Ishikawa (cell line): Measurements from ENCODE around the gene IGSF8.

ENCODE experiments used
- CEBPB ChIP-seq: IDR thresholded peaks from 2 replicates; pipeline ENCODE4 v1.6.1; 2012
- CREB1 ChIP-seq: IDR thresholded peaks from 2 replicates; pipeline ENCODE4 v1.6.1; 2012; ENCODE audit warnings: low read depth
- EGR1 ChIP-seq: IDR thresholded peaks from 2 replicates; pipeline ENCODE4 v1.6.1; 2012
- EP300 ChIP-seq: IDR thresholded peaks from 2 replicates; pipeline ENCODE4 v1.6.1; 2012; ENCODE audit warnings: borderline replicate concordance
- FOXM1 ChIP-seq: IDR thresholded peaks from 2 replicates; pipeline ENCODE4 v1.6.1; 2012; ENCODE audit warnings: low read depth, borderline replicate concordance
- NFIC ChIP-seq: IDR thresholded peaks from 2 replicates; pipeline ENCODE4 v1.6.1; 2012
- RAD21 ChIP-seq: IDR thresholded peaks from 2 replicates; pipeline ENCODE4 v1.6.1; 2012; ENCODE audit warnings: low read depth
- TAF1 ChIP-seq: IDR thresholded peaks from 2 replicates; pipeline ENCODE4 v1.6.1; 2012; ENCODE audit warnings: low read depth, mild to moderate bottlenecking
- TCF12 ChIP-seq: IDR thresholded peaks from 2 replicates; pipeline ENCODE4 v1.6.1; 2012; ENCODE audit warnings: low read depth
- TEAD4 ChIP-seq: IDR thresholded peaks from 2 replicates; pipeline ENCODE4 v1.6.1; 2012
- USF1 ChIP-seq: IDR thresholded peaks from 2 replicates; pipeline ENCODE4 v1.6.1; 2012
- YY1 ChIP-seq: IDR thresholded peaks from 2 replicates; pipeline ENCODE4 v1.6.1; 2012; ENCODE audit warnings: low read depth
- ZBTB7A ChIP-seq: IDR thresholded peaks from 2 replicates; pipeline ENCODE4 v1.6.1; 2012; ENCODE audit warnings: low read depth
- TF ChIP-seq, protein P1 (sequence below): IDR thresholded peaks from 2 replicates; pipeline ENCODE4 v1.6.1; 2012
- TF ChIP-seq, protein P2 (sequence below): IDR thresholded peaks from 2 replicates; pipeline ENCODE4 v1.6.1; 2012; ENCODE audit warnings: low read depth, mild to moderate bottlenecking

Gene IGSF8

DNA sequence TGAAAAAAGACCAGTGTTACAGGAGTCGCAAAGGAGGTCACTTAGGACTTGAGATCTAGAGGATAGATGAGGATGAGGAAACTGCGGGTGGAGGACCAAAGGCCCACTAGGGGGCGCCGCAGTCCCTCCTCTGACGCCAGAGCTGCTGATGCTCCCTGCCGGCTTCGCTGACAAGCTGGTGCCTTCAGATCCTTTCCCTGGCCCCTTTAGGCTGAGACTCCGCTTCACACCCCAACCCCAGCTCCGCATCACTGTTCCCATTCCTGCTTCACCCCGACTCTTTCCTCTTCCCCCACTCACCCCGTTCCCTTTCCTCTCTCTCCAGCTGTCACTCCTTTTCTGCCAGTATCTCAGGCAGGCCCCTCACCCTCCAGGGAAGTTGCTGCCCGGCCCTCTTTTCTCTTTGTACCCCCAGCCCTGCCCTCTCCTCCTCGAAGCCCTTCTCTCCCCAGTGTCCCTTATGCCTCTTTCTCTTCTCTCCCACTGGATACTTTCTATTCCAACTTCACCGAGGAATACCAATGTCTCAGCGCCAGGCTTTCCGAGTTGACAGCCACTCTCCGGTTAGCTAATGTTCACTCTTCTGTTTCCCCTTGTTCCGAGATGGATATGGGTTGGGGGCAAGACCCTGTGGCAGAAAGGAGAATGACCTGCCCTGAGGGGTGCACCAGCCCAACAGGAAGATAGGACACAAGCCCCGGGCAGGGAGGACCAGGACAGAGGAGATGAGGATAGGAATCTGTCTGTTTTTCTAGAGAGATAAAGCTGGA is 12.5 kb downstream of the IGSF8 start:
- TF ChIP-seq RAD21 (peak; percentile 78), TAF1 (no peak), NFIC (no peak)

GRCh38 chr1:160084771-160085321 is 13.6 kb downstream of the IGSF8 start:
- no peak for TF ChIP-seq EGR1
- no peak for TF ChIP-seq CREB1
- TF ChIP-seq ZBTB7A = no peak
- no peak for TF ChIP-seq FOXM1
- TF ChIP-seq NFIC = no peak
- no peak for TF ChIP-seq EP300
- no peak for TF ChIP-seq TEAD4
- TF ChIP-seq, protein P1, sequence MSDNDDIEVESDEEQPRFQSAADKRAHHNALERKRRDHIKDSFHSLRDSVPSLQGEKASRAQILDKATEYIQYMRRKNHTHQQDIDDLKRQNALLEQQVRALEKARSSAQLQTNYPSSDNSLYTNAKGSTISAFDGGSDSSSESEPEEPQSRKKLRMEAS = no peak

DNA sequence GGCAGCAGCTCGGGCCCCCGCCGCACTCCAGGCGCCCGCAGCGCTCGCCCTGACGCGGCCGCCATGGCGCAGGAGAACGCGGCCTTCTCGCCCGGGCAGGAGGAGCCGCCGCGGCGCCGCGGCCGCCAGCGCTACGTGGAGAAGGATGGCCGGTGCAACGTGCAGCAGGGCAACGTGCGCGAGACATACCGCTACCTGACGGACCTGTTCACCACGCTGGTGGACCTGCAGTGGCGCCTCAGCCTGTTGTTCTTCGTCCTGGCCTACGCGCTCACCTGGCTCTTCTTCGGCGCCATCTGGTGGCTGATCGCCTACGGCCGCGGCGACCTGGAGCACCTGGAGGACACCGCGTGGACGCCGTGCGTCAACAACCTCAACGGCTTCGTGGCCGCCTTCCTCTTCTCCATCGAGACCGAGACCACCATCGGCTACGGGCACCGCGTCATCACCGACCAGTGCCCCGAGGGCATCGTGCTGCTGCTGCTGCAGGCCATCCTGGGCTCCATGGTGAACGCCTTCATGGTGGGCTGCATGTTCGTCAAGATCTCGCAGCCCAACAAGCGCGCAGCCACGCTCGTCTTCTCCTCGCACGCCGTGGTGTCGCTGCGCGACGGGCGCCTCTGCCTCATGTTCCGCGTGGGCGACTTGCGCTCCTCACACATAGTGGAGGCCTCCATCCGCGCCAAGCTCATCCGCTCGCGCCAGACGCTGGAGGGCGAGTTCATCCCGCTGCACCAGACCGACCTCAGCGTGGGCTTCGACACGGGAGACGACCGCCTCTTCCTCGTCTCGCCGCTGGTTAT is 14.2 kb downstream of the IGSF8 start:
- TF ChIP-seq RAD21 = peak; percentile 23; the same call in 1 of the 2 replicates
- TF ChIP-seq, protein P1 = no peak

- TF ChIP-seq YY1 (no peak), TCF12 (no peak), RAD21 (no peak), EP300 (no peak), TEAD4 (no peak), NFIC (no peak), EGR1 (no peak), USF1 (no peak), FOXM1 (no peak), ZBTB7A (no peak), CREB1 (no peak), TAF1 (no peak), CEBPB (no peak)
- TF ChIP-seq, protein P2, sequence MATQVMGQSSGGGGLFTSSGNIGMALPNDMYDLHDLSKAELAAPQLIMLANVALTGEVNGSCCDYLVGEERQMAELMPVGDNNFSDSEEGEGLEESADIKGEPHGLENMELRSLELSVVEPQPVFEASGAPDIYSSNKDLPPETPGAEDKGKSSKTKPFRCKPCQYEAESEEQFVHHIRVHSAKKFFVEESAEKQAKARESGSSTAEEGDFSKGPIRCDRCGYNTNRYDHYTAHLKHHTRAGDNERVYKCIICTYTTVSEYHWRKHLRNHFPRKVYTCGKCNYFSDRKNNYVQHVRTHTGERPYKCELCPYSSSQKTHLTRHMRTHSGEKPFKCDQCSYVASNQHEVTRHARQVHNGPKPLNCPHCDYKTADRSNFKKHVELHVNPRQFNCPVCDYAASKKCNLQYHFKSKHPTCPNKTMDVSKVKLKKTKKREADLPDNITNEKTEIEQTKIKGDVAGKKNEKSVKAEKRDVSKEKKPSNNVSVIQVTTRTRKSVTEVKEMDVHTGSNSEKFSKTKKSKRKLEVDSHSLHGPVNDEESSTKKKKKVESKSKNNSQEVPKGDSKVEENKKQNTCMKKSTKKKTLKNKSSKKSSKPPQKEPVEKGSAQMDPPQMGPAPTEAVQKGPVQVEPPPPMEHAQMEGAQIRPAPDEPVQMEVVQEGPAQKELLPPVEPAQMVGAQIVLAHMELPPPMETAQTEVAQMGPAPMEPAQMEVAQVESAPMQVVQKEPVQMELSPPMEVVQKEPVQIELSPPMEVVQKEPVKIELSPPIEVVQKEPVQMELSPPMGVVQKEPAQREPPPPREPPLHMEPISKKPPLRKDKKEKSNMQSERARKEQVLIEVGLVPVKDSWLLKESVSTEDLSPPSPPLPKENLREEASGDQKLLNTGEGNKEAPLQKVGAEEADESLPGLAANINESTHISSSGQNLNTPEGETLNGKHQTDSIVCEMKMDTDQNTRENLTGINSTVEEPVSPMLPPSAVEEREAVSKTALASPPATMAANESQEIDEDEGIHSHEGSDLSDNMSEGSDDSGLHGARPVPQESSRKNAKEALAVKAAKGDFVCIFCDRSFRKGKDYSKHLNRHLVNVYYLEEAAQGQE = no peak
- TF ChIP-seq, protein P1 = no peak
Measured at GRCh38 chr1:160082926-160083325, 15.5 kb downstream of the IGSF8 start.

- TF ChIP-seq ZBTB7A (no peak), USF1 (no peak), TCF12 (no peak), YY1 (no peak), TAF1 (no peak), FOXM1 (no peak), RAD21 (no peak), CEBPB (no peak), TEAD4 (no peak), CREB1 (no peak)
- TF ChIP-seq, protein P2 = no peak
- TF ChIP-seq, protein P1 = no peak
Measured at GRCh38 chr1:160082487-160082886, 15.9 kb downstream of the IGSF8 start.
